ENCODE data around the gene IPO11.

DNA sequence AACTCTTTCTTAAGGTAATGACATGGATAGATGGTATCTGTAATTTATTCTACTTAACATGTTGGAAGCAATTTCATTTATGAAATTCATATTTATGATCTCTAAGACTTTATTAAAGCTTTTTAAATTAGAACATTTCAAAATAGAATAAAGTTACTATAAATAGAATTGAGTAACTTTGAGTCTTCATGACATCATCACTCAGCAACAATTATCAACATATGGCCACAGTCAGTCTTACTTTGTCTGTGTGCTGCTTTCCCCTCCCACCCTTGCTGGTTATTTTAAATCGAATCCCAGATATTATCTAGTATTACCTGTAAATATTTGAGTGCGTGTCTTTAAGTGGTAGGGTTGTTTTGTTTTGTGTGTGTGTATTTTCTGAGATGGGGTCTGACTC lies 65.2 kb downstream of the IPO11 start:
- TF ChIP-seq POLR2AphosphoS5 (IDR thresholded peaks at IDR 0.05; ENCODE audit: low read depth, low read length) (no peak), POU2F2 (IDR thresholded peaks at IDR 0.05; ENCODE audit: low read depth, low read length) (no peak), POLR2A (IDR thresholded peaks at IDR 0.05; ENCODE audit: low read depth, low read length) (no peak), TAF1 (IDR thresholded peaks at IDR 0.05; ENCODE audit: low read depth, low read length) (no peak), PAX5 (IDR thresholded peaks at IDR 0.05; ENCODE audit: insufficient read depth, low read length, severe bottlenecking) (no peak)

Data from GM12891 (cell line).